ENCODE measurements around the gene CROCC. TPM values are rescaled to one million over a fixed set of nuclear protein-coding genes. Genes with fewer than 3 reads are reported as not detected.

Gene CROCC
- total RNA-seq, 4 donors from 2014 or later = 13.0 to 149 (median 23.7) TPM

GRCh38 chr1:16982902-16983301, 61.2 kb downstream of the CROCC start:
- no peak for TF ChIP-seq POLR2AphosphoS5 (IDR thresholded peaks at IDR 0.05)
- in situ Hi-C loops (cut with MboI; ENCODE audit: low pct_ligation_motif_present in 1 of 4, low pct_unique_long_range_greater_than_20kb in 1 of 4, low sequenced_read_pairs in 3 of 4) = no loop called here
- H3K4me1 ChIP-seq = peaks cover 3 to 29% (median 14%) of the 10 kb centered on the region in 4 donors
- H3K27me3 ChIP-seq = peaks cover 34% of the 10 kb centered on the region
- H3K9me3 ChIP-seq = no peaks in the 10 kb centered on the region
- H3K4me3 ChIP-seq = no peak overlapping the region
- no peak overlapping the region for H3K27ac ChIP-seq
- intact Hi-C loops (cut with DNase I; ENCODE audit: low total_unique reads) = no loop called here
- H3K36me3 ChIP-seq = no peaks in the 10 kb centered on the region
- 76 to 82% methylated on average over 4 to 11 of the region's 11 CpGs for WGBS, 2 donors (ENCODE audit: low coverage in 1 of 2)
- DNase-seq = no peak

- TF ChIP-seq CTCF (IDR thresholded peaks at IDR 0.05) (no peak), EP300 (IDR thresholded peaks at IDR 0.05; ENCODE audit: low read depth) (no peak), POLR2AphosphoS5 (IDR thresholded peaks at IDR 0.05) (no peak), POLR2A (IDR thresholded peaks at IDR 0.05) (no peak)
- DNase-seq = no peak
Observed at GRCh38 chr1:16983649-16984048, 61.9 kb downstream of the CROCC start.

GRCh38 chr1:16984717-16985116, 63.0 kb downstream of the CROCC start:
- 54% methylated on average over 7 of the region's 7 CpGs; no CpG with 5 or more reads in 1 of the 2 donors for WGBS, 2 donors (ENCODE audit: low coverage in 1 of 2)
- no peaks in the 10 kb centered on the region for H3K36me3 ChIP-seq

More at GRCh38 chr1:16983649-16984048, 61.9 kb downstream of the CROCC start:
- Histone ChIP-seq H3K36me3 (no peaks in the 10 kb centered on the region), H3K4me1 (peaks cover 0 to 22% (median 7%) of the 10 kb centered on the region in 4 donors), H3K27me3 (peaks cover 34% of the 10 kb centered on the region), H3K4me3 (no peak overlapping the region), H3K27ac (no peak overlapping the region), H3K9me3 (no peaks in the 10 kb centered on the region)
- intact Hi-C loops (cut with DNase I; ENCODE audit: low total_unique reads) = no loop called here
- in situ Hi-C loops (cut with MboI; ENCODE audit: low pct_ligation_motif_present in 1 of 4, low pct_unique_long_range_greater_than_20kb in 1 of 4, low sequenced_read_pairs in 3 of 4) = no loop called here
- 86% methylated on average over 4 of the region's 4 CpGs; no CpG with 5 or more reads in 1 of the 2 donors for WGBS, 2 donors (ENCODE audit: low coverage in 1 of 2)

GRCh38 chr1:16986113-16986512, 64.4 kb downstream of the CROCC start:
- H3K36me3 ChIP-seq = no peaks in the 10 kb centered on the region
- in situ Hi-C loops (cut with MboI; ENCODE audit: low pct_ligation_motif_present in 1 of 4, low pct_unique_long_range_greater_than_20kb in 1 of 4, low sequenced_read_pairs in 3 of 4) (no loop called here), intact Hi-C loops (cut with DNase I; ENCODE audit: low total_unique reads) (no loop called here)
- DNase-seq = no peak
- H3K27me3 ChIP-seq = peaks cover 11% of the 10 kb centered on the region
- H3K27ac ChIP-seq = no peak overlapping the region
- no peak overlapping the region for H3K4me3 ChIP-seq
- no peaks in the 10 kb centered on the region for H3K9me3 ChIP-seq
- no peaks in the 10 kb centered on the region for H3K4me1 ChIP-seq
- TF ChIP-seq EP300 (IDR thresholded peaks at IDR 0.05; ENCODE audit: low read depth) (no peak), POLR2A (IDR thresholded peaks at IDR 0.05) (no peak), CTCF (IDR thresholded peaks at IDR 0.05) (no peak), POLR2AphosphoS5 (IDR thresholded peaks at IDR 0.05) (no peak)
- 93 to 96% methylated on average over 8 to 19 of the region's 19 CpGs for WGBS, 2 donors (ENCODE audit: low coverage in 1 of 2)

More at GRCh38 chr1:16984717-16985116, 63.0 kb downstream of the CROCC start:
- Histone ChIP-seq H3K27me3 (peaks cover 25% of the 10 kb centered on the region), H3K9me3 (no peaks in the 10 kb centered on the region), H3K4me3 (no peak overlapping the region), H3K4me1 (peaks cover 0 to 11% (median 5%) of the 10 kb centered on the region in 4 donors), H3K27ac (peak overlapping the region in 1 of 4 donors; percentile 29)
- TF ChIP-seq POLR2A (IDR thresholded peaks at IDR 0.05) = no peak
- no peak for TF ChIP-seq EP300 (IDR thresholded peaks at IDR 0.05; ENCODE audit: low read depth)
- no peak for TF ChIP-seq CTCF (IDR thresholded peaks at IDR 0.05)
- TF ChIP-seq POLR2AphosphoS5 (IDR thresholded peaks at IDR 0.05) = no peak
- intact Hi-C loops (cut with DNase I; ENCODE audit: low total_unique reads) = no loop called here
- in situ Hi-C loops (cut with MboI; ENCODE audit: low pct_ligation_motif_present in 1 of 4, low pct_unique_long_range_greater_than_20kb in 1 of 4, low sequenced_read_pairs in 3 of 4) = no loop called here
- DNase-seq = peak; percentile 26

GRCh38 chr1:16986560-16986959, 64.8 kb downstream of the CROCC start:
- no peak for DNase-seq
- H3K4me1 ChIP-seq = no peaks in the 10 kb centered on the region
- in situ Hi-C loops (cut with MboI; ENCODE audit: low pct_ligation_motif_present in 1 of 4, low pct_unique_long_range_greater_than_20kb in 1 of 4, low sequenced_read_pairs in 3 of 4) = no loop called here
- H3K27ac ChIP-seq = no peak overlapping the region
- no peaks in the 10 kb centered on the region for H3K9me3 ChIP-seq
- H3K4me3 ChIP-seq = no peak overlapping the region
- H3K27me3 ChIP-seq = peaks cover 7% of the 10 kb centered on the region
- 89% methylated on average over 23 of the region's 23 CpGs; no CpG with 5 or more reads in 1 of the 2 donors for WGBS, 2 donors (ENCODE audit: low coverage in 1 of 2)
- intact Hi-C loops (cut with DNase I; ENCODE audit: low total_unique reads) = no loop called here
- H3K36me3 ChIP-seq = no peaks in the 10 kb centered on the region
- TF ChIP-seq CTCF (IDR thresholded peaks at IDR 0.05) (no peak), POLR2AphosphoS5 (IDR thresholded peaks at IDR 0.05) (no peak), EP300 (IDR thresholded peaks at IDR 0.05; ENCODE audit: low read depth) (no peak), POLR2A (IDR thresholded peaks at IDR 0.05) (no peak)

Measured in transverse colon (tissue), 4 donors.